ENCODE data around the gene ARAP2.

ARAP2 gene

DNA sequence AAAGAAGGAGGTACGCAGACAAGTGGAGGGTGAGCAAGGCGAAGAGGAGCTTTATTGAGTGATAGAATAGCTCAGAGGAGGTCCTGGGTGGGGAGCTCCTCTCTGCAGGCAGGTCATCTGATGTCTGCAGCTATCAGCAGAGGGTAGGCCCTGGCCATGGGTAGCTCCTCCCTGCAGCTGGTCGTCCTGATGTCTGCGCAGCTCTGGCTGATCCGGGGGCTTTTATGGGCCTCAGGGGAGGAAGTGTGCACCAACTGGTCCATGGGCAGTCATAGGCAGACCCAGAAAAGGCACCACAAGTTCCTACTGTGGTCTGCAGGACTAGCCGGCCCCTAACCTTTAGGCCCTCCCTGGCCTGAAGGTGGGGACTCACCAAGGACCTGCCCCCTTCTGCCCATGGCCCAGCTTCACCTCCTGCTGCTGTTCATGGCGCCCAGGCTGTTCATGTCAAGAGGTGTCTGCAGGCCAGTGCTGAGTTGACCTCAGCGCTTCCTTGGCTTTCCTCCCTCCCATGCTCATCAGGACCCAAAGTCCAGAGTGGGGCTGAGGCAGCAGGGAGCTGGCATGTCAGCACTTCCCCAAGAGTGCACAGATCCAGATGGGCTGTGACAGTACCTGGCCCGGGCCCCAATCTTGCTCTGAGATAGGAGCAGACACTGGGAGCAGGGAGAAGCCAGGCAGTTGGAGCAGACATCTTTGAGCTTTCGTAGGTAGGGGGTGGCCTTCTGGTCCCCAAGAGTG lies 46.1 kb downstream of the ARAP2 start:
- Histone ChIP-seq H3K9me3 (ENCODE audit: insufficient read depth, low read length, severe bottlenecking) (no peaks in the 10 kb centered on the region), H3K27ac (ENCODE audit: low read length) (no peak overlapping the region), H3K27me3 (ENCODE audit: insufficient read depth, low read length, poor library complexity) (no peaks in the 10 kb centered on the region), H3K36me3 (ENCODE audit: insufficient read depth, low read length) (peaks cover 27% of the 10 kb centered on the region), H3K4me3 (ENCODE audit: low read depth in 1 of 2, low read length in 2 of 2) (no peak overlapping the region), H2AFZ (ENCODE audit: low read depth, low read length) (no peak overlapping the region), H3K4me1 (ENCODE audit: insufficient read depth, low read length) (no peaks in the 10 kb centered on the region), H4K20me1 (ENCODE audit: insufficient read depth, low read length) (0 out of 2 replicates have a peak, but pooled peaks cover 3% of the 10 kb centered on the region), H3K4me2 (ENCODE audit: insufficient read depth, low read length) (no peak overlapping the region), H3K9ac (ENCODE audit: low read depth, low read length) (no peak overlapping the region), H3K79me2 (ENCODE audit: insufficient read depth, low read length) (no peaks in the 10 kb centered on the region)
- ATAC-seq (ENCODE audit: insufficient read depth, low read depth) = no peak; the same call in 2 of the 3 replicates
- DNase-seq = no peak
- TF ChIP-seq, protein P1, sequence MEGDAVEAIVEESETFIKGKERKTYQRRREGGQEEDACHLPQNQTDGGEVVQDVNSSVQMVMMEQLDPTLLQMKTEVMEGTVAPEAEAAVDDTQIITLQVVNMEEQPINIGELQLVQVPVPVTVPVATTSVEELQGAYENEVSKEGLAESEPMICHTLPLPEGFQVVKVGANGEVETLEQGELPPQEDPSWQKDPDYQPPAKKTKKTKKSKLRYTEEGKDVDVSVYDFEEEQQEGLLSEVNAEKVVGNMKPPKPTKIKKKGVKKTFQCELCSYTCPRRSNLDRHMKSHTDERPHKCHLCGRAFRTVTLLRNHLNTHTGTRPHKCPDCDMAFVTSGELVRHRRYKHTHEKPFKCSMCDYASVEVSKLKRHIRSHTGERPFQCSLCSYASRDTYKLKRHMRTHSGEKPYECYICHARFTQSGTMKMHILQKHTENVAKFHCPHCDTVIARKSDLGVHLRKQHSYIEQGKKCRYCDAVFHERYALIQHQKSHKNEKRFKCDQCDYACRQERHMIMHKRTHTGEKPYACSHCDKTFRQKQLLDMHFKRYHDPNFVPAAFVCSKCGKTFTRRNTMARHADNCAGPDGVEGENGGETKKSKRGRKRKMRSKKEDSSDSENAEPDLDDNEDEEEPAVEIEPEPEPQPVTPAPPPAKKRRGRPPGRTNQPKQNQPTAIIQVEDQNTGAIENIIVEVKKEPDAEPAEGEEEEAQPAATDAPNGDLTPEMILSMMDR (IDR thresholded peaks at IDR 0.05; ENCODE audit: borderline replicate concordance, extremely low read depth, low read length, poor library complexity, severe bottlenecking) = no peak
- TF ChIP-seq EZH2 (IDR thresholded peaks at IDR 0.05; ENCODE audit: borderline replicate concordance, low read depth, low read length, severe bottlenecking) = no peak

DNA sequence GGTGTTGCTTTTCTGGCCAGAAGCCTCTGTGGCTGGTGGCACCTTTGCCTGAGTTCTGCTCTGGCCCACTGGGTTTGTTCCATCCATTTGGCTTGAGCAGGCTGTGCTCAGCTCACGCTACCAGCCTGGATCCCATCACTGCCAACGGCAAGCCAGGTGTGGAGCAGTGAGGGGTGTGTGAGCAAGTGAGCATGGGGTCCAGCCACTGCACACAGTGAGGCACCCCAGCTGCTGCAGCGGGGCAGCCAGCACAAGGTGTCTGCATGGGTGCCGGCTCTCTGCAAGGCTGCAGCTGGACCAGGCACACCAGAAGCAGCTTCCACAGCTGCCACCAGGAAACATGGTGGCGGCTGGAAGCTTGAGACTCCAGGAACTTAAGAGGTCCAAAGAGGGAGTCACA lies 46.8 kb downstream of the ARAP2 start:
- H3K27ac ChIP-seq (ENCODE audit: low read length) = no peak overlapping the region

DNA sequence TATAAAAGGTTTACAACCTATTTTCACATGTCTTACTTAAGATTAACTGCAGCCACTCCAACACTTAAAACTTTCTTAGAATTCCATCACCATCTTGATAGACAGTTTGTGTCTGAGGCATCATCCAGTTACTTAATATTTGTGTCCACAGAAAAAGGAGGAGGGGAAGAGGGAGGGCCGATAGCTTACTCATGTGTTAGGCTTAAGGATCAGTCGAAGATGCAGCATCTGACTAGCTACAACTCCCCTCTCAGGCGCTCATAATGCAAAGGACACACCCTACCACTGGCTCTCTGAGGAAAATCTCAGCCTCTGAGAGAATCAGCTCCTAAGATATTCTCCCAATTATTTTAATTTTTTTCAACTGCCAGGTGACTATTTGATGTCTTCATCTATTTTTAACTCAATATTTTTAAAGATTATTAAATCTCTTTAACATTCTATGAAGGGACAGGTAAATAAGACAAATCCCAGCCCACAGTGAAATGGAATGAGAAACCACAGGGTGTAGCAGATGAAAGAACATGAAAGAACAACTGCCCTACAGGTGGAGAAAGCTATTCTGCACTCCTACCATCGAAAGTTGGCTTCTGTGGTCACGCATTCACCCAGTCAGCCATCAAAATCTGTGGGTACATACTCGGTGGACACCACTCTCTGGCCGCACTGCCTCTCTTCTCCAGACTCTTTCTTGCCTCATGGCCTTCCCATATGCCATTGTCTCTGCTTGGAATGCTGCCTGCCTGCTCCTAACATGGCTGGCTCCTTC lies 48.0 kb downstream of the ARAP2 start:
- TF ChIP-seq, protein P1 (IDR thresholded peaks at IDR 0.05; ENCODE audit: borderline replicate concordance, extremely low read depth, low read length, poor library complexity, severe bottlenecking) = no peak
- no peak for TF ChIP-seq EZH2 (IDR thresholded peaks at IDR 0.05; ENCODE audit: borderline replicate concordance, low read depth, low read length, severe bottlenecking)
- Histone ChIP-seq H3K36me3 (ENCODE audit: insufficient read depth, low read length) (peaks cover 43% of the 10 kb centered on the region), H3K4me3 (ENCODE audit: low read depth in 1 of 2, low read length in 2 of 2) (no peak overlapping the region), H3K4me2 (ENCODE audit: insufficient read depth, low read length) (no peak overlapping the region), H3K9ac (ENCODE audit: low read depth, low read length) (no peak overlapping the region), H3K9me3 (ENCODE audit: insufficient read depth, low read length, severe bottlenecking) (no peaks in the 10 kb centered on the region), H3K27me3 (ENCODE audit: insufficient read depth, low read length, poor library complexity) (no peaks in the 10 kb centered on the region), H3K79me2 (ENCODE audit: insufficient read depth, low read length) (no peaks in the 10 kb centered on the region), H3K27ac (ENCODE audit: low read length) (no peak overlapping the region), H2AFZ (ENCODE audit: low read depth, low read length) (no peak overlapping the region), H4K20me1 (ENCODE audit: insufficient read depth, low read length) (0 out of 2 replicates have a peak, but pooled peaks cover 3% of the 10 kb centered on the region), H3K4me1 (ENCODE audit: insufficient read depth, low read length) (no peaks in the 10 kb centered on the region)
- no peak for DNase-seq
- peak; percentile 70 for ATAC-seq (ENCODE audit: insufficient read depth, low read depth)

More for the DNA sequence above, 46.8 kb downstream of the ARAP2 start:
- ATAC-seq (ENCODE audit: insufficient read depth, low read depth) = no peak
- Histone ChIP-seq H3K9me3 (ENCODE audit: insufficient read depth, low read length, severe bottlenecking) (no peaks in the 10 kb centered on the region), H3K27me3 (ENCODE audit: insufficient read depth, low read length, poor library complexity) (no peaks in the 10 kb centered on the region), H2AFZ (ENCODE audit: low read depth, low read length) (no peak overlapping the region), H3K4me3 (ENCODE audit: low read depth in 1 of 2, low read length in 2 of 2) (no peak overlapping the region), H3K4me2 (ENCODE audit: insufficient read depth, low read length) (no peak overlapping the region), H3K79me2 (ENCODE audit: insufficient read depth, low read length) (no peaks in the 10 kb centered on the region), H3K4me1 (ENCODE audit: insufficient read depth, low read length) (no peaks in the 10 kb centered on the region), H4K20me1 (ENCODE audit: insufficient read depth, low read length) (0 out of 2 replicates have a peak, but pooled peaks cover 3% of the 10 kb centered on the region), H3K9ac (ENCODE audit: low read depth, low read length) (no peak overlapping the region), H3K36me3 (ENCODE audit: insufficient read depth, low read length) (peaks cover 34% of the 10 kb centered on the region)
- no peak for DNase-seq
- no peak for TF ChIP-seq EZH2 (IDR thresholded peaks at IDR 0.05; ENCODE audit: borderline replicate concordance, low read depth, low read length, severe bottlenecking)
- TF ChIP-seq, protein P1 (IDR thresholded peaks at IDR 0.05; ENCODE audit: borderline replicate concordance, extremely low read depth, low read length, poor library complexity, severe bottlenecking) = no peak

Measured in DND-41 (cell line).